IMR-90 (cell line): ENCODE measurements around the gene IMPDH1. TPM values are rescaled to one million over a fixed set of nuclear protein-coding genes. Genes with fewer than 3 reads are reported as not detected.

Experiments used
- ATAC-seq: fragments of 200-7000 bp; cut with Tn5 transposase; 2 replicates; pipeline ENCODE4 v1.9.1; 2020; ENCODE audit warnings: low read depth, mild to moderate bottlenecking, moderate library complexity
- BruUV-seq: library from RNA; stranded (reverse); fragments of 400-500 nt; replicated peaks from 2 replicates; lab custom pipeline; 2021; lab: Mats Ljungman, UMichigan
- CTCF ChIA-PET: fragments of 300-600 bp; formaldehyde crosslinking; extraction: SDS; loops from one replicate; lab custom pipeline; 2021; ENCODE audit warnings: antibody characterized with exemption; lab: Yijun Ruan, JAX
- POLR2A ChIA-PET: fragments of 300-600 bp; sonication (Branson Sonifier 250); formaldehyde crosslinking; loops from one replicate; lab custom pipeline; 2022; ENCODE audit warnings: antibody characterized with exemption; ENCODE audit not compliant: unreplicated experiment; lab: Charles Lee
- DNase-seq: peaks from one replicate; pipeline ENCODE4 v3.0.0; 2013
- H2AFZ ChIP-seq: replicated peaks from 2 replicates; pipeline ENCODE3; 2013; ENCODE audit warnings: low read length, mild to moderate bottlenecking; ENCODE audit not compliant: poor library complexity
- H2AK5ac ChIP-seq: 2 replicates; pipeline ENCODE4 v1.6.1; 2013; ENCODE audit warnings: low read depth, low read length, inconsistent platforms
- H2AK9ac ChIP-seq: replicated peaks from 2 replicates; pipeline ENCODE3; 2013; ENCODE audit warnings: mild to moderate bottlenecking, low read depth, low read length, moderate library complexity; ENCODE audit not compliant: poor library complexity
- H2BK120ac ChIP-seq: 2 replicates; pipeline ENCODE4 v1.6.1; 2013; ENCODE audit warnings: low read depth, low read length, inconsistent platforms
- H2BK15ac ChIP-seq: 3 replicates; pipeline ENCODE4 v1.6.1; 2013; ENCODE audit warnings: low read depth, low read length, inconsistent platforms
- H2BK20ac ChIP-seq: 2 replicates; pipeline ENCODE4 v1.6.1; 2013; ENCODE audit warnings: low read depth, mild to moderate bottlenecking, inconsistent platforms, low read length, moderate library complexity
- H2BK5ac ChIP-seq: 2 replicates; pipeline ENCODE4 v1.6.1; 2013; ENCODE audit warnings: mild to moderate bottlenecking, low read depth, low read length, inconsistent platforms; ENCODE audit not compliant: poor library complexity, severe bottlenecking
- H3K14ac ChIP-seq: replicated peaks from 2 replicates; pipeline ENCODE4 v1.6.1; 2013; ENCODE audit warnings: low read depth, low read length, inconsistent platforms
- H3K18ac ChIP-seq: 2 replicates; pipeline ENCODE4 v1.6.1; 2013; ENCODE audit warnings: low read depth, low read length, control low read depth
- H3K23ac ChIP-seq: 2 replicates; pipeline ENCODE4 v1.6.1; 2013; ENCODE audit warnings: low read depth, low read length, inconsistent platforms
- H3K27ac ChIP-seq: 2 replicates; pipeline ENCODE4 v1.5.1; 2013; ENCODE audit warnings: mild to moderate bottlenecking, control low read depth, low read length; ENCODE audit not compliant: insufficient read depth
- H3K27me3 ChIP-seq: 2 replicates; pipeline ENCODE4 v1.6.1; 2013; ENCODE audit warnings: low read length; ENCODE audit not compliant: control insufficient read depth, insufficient read depth
- H3K36me3 ChIP-seq: 2 replicates; pipeline ENCODE4 v1.6.1; 2013; ENCODE audit warnings: low read length, mixed read lengths; ENCODE audit not compliant: control insufficient read depth, insufficient read depth
- H3K4ac ChIP-seq: 2 replicates; pipeline ENCODE4 v1.6.1; 2013; ENCODE audit warnings: low read depth, low read length, inconsistent platforms
- H3K4me1 ChIP-seq: 2 replicates; pipeline ENCODE4 v1.6.1; 2013; ENCODE audit warnings: low read length, mixed read lengths; ENCODE audit not compliant: control insufficient read depth, insufficient read depth
- H3K4me2 ChIP-seq: 2 replicates; pipeline ENCODE4 v1.6.1; 2013; ENCODE audit warnings: low read depth, mild to moderate bottlenecking, control low read depth, low read length, moderate library complexity
- H3K4me3 ChIP-seq: 2 replicates; pipeline ENCODE4 v1.5.1; 2013; ENCODE audit warnings: low read depth, mild to moderate bottlenecking, control low read depth, low read length, moderate library complexity; ENCODE audit not compliant: insufficient read depth
- H3K56ac ChIP-seq: 2 replicates; pipeline ENCODE4 v1.6.1; 2013; ENCODE audit warnings: low read length, inconsistent platforms; ENCODE audit not compliant: insufficient read depth; ENCODE audit errors: extremely low read depth
- H3K79me1 ChIP-seq, 2 experiments: 2 replicates each; pipeline ENCODE4 v1.6.1; 2013; ENCODE audit warnings: low read length in 2 of 2, inconsistent platforms in 1 of 2, low read depth in 1 of 2
- H3K9ac ChIP-seq: 2 replicates; pipeline ENCODE4 v1.6.1; 2013; ENCODE audit warnings: low read depth, low read length, control low read depth
- H3K9me1 ChIP-seq: 2 replicates; pipeline ENCODE4 v1.6.1; 2013; ENCODE audit warnings: low read length, inconsistent platforms; ENCODE audit not compliant: insufficient read depth
- H3K9me3 ChIP-seq: 2 replicates; pipeline ENCODE4 v1.6.1; 2013; ENCODE audit warnings: low read length; ENCODE audit not compliant: control insufficient read depth, insufficient read depth
- H4K20me1 ChIP-seq: 2 replicates; pipeline ENCODE4 v1.6.1; 2013; ENCODE audit warnings: low read length, inconsistent platforms; ENCODE audit not compliant: insufficient read depth
- H4K5ac ChIP-seq: 2 replicates; pipeline ENCODE4 v1.6.1; 2013; ENCODE audit warnings: mild to moderate bottlenecking, low read depth, low read length, control low read depth
- H4K8ac ChIP-seq, 2 experiments: 2 replicates each; pipeline ENCODE4 v1.6.1; 2013; ENCODE audit warnings: low read depth in 2 of 2, low read length in 2 of 2, control low read depth in 1 of 2, inconsistent platforms in 1 of 2
- H4K91ac ChIP-seq: 2 replicates; pipeline ENCODE4 v1.6.1; 2013; ENCODE audit warnings: low read depth, low read length, inconsistent platforms; ENCODE audit not compliant: insufficient read depth
- BHLHE40 ChIP-seq: fragments of 150-350 bp; IDR thresholded peaks from 2 replicates; pipeline ENCODE4 v1.6.1; 2016; ENCODE audit warnings: mild to moderate bottlenecking, low read depth, low read length
- RAD21 ChIP-seq: IDR thresholded peaks from 2 replicates; pipeline ENCODE4 v1.6.1; 2012; ENCODE audit warnings: low read length, improper control_type of control experiment
- SMC3 ChIP-seq: fragments of 150-350 bp; IDR thresholded peaks from 2 replicates; pipeline ENCODE4 v1.6.1; 2016; ENCODE audit warnings: low read depth, mild to moderate bottlenecking, antibody characterized with exemption, low read length, moderate library complexity
- WGBS, 2 experiments: methylation state at CpG; one replicate each; pipeline versions ENCODE4 v1.1.5 to v1.1.7; 2013; ENCODE audit warnings: missing lambda C conversion rate in 2 of 2; ENCODE audit not compliant: insufficient read length in 1 of 2; ENCODE audit errors: extremely low coverage in 2 of 2; 5-methylcytosine and 5-hydroxymethylcytosine counted together
- dilution Hi-C: fragments of 300-500 bp; cut with HindIII; formaldehyde crosslinking; loops from one replicate; pipeline ENCODE4 v1.14.3; 2018; ENCODE audit warnings: low sequenced_read_pairs; ENCODE audit not compliant: unreplicated experiment
- in situ Hi-C: fragments of 300-500 bp; cut with MboI; formaldehyde crosslinking; loops from 3 replicates; pipeline ENCODE4 v1.14.3; 2019; ENCODE audit warnings: low sequenced_read_pairs, inconsistent platforms, mixed read lengths
- intact Hi-C: fragments of 100-400 bp; cut with micrococcal nuclease; formaldehyde crosslinking; loops from 2 replicates; pipeline ENCODE4 v1.10.0; 2022
- polyA plus RNA-seq, 3 experiments: library from polyadenylated mRNA; depleted of rRNA; stranded (reverse); fragments of >200 nt; gene quantifications; 2 replicates each; pipeline ENCODE4 v1.2.3, GENCODE V29; 2012; ENCODE audit warnings: low replicate concordance in 1 of 3
- total RNA-seq: library from RNA; depleted of rRNA; stranded (reverse); fragments of >200 nt; gene quantifications from 2 replicates; pipeline ENCODE4 v1.2.3, GENCODE V29; 2012
- TF ChIP-seq, protein P1 (sequence below): conservative IDR thresholded peaks from 2 replicates; pipeline ENCODE4 v1.5.1; 2012; ENCODE audit warnings: mild to moderate bottlenecking, low read depth, low read length, improper control_type of control experiment
- TF ChIP-seq, protein P2 (sequence below): fragments of 150-350 bp; IDR thresholded peaks from 2 replicates; pipeline ENCODE4 v1.6.1; 2016; ENCODE audit warnings: low read depth, mild to moderate bottlenecking, low read length, moderate library complexity, borderline replicate concordance

The IMPDH1 gene
- total and polyA plus RNA-seq, 2 of the 4 experiments (the other 2 are of a cell fraction): 49.5 to 69.3 TPM

DNA sequence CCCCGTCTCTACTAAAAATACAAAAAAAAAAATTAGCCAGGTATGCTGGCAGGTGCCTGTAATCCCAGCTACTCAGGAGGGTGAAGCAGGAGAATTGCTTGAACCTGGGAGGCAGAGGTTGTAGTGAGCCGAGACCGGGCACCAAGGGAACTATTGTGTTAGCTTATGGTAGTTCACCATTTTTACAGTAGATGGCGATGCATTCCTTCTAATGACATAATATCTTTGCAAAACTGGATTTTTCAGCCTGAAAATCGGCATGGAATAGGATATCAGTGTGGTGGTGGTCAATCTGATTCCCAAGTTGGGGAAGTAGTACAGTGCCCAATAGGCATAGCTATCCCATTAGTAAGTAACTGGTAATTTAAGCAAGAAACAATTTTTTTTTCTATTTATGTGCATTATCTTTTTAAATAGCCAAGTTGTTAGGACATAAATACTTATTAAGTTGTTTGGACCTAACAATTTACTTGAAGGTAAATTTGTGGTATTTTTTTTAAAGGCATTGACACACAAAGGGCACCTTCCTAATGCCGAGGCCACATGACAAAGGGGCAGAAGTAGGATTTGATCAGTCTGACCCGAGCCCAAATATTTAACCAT is 17.6 kb upstream of the IMPDH1 start:
- dilution Hi-C loops: no loop called here

More for the DNA sequence above, 17.6 kb upstream of the IMPDH1 start:
- Histone ChIP-seq H3K4me3 (no peak overlapping the region), H2AK5ac (no peak overlapping the region), H3K9ac (no peak overlapping the region), H4K8ac (no peak overlapping the region), H4K91ac (no peak overlapping the region), H3K9me1 (no peaks in the 10 kb centered on the region), H2BK120ac (no peak overlapping the region), H3K23ac (no peak overlapping the region), H3K18ac (no peak overlapping the region), H3K4me2 (no peak overlapping the region), H3K4ac (no peak overlapping the region), H2BK20ac (no peak overlapping the region), H4K5ac (no peak overlapping the region), H3K27me3 (peaks cover 14% of the 10 kb centered on the region), H2AK9ac (no peak overlapping the region), H2BK15ac (no peak overlapping the region), H3K4me1 (no peaks in the 10 kb centered on the region), H2BK5ac (no peak overlapping the region), H3K9me3 (no peaks in the 10 kb centered on the region), H3K79me1 (no peaks in the 10 kb centered on the region), H3K14ac (no peak overlapping the region), H3K36me3 (no peaks in the 10 kb centered on the region), H3K56ac (no peak overlapping the region), H3K27ac (no peak overlapping the region), H2AFZ (no peak overlapping the region), H4K20me1 (no peaks in the 10 kb centered on the region)
- TF ChIP-seq RAD21 (peak; percentile 83), BHLHE40 (no peak), SMC3 (peak; percentile 79)
- TF ChIP-seq, protein P1, sequence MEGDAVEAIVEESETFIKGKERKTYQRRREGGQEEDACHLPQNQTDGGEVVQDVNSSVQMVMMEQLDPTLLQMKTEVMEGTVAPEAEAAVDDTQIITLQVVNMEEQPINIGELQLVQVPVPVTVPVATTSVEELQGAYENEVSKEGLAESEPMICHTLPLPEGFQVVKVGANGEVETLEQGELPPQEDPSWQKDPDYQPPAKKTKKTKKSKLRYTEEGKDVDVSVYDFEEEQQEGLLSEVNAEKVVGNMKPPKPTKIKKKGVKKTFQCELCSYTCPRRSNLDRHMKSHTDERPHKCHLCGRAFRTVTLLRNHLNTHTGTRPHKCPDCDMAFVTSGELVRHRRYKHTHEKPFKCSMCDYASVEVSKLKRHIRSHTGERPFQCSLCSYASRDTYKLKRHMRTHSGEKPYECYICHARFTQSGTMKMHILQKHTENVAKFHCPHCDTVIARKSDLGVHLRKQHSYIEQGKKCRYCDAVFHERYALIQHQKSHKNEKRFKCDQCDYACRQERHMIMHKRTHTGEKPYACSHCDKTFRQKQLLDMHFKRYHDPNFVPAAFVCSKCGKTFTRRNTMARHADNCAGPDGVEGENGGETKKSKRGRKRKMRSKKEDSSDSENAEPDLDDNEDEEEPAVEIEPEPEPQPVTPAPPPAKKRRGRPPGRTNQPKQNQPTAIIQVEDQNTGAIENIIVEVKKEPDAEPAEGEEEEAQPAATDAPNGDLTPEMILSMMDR: peak; percentile 74
- TF ChIP-seq, protein P2, sequence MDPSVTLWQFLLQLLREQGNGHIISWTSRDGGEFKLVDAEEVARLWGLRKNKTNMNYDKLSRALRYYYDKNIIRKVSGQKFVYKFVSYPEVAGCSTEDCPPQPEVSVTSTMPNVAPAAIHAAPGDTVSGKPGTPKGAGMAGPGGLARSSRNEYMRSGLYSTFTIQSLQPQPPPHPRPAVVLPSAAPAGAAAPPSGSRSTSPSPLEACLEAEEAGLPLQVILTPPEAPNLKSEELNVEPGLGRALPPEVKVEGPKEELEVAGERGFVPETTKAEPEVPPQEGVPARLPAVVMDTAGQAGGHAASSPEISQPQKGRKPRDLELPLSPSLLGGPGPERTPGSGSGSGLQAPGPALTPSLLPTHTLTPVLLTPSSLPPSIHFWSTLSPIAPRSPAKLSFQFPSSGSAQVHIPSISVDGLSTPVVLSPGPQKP: no peak
- intact Hi-C loops: loop anchor here (1.0 to 5.0 kb wide), 2 partner anchors 32 to 455 kb away; no protein-coding TSS in a partner anchor
- peak; percentile 58 for DNase-seq
- CTCF ChIA-PET: interaction anchor here (0.6 to 5.1 kb wide), 13 partner anchors 9 to 56 kb away, joined by 3 to 71 read pairs (median 4); no protein-coding TSS in a partner anchor
- POLR2A ChIA-PET: interaction anchor here (1.6 kb wide), 1 partner anchor 28 kb away, joined by 3 read pairs; the partner anchor contains the start of gene HILPDA
- 0% methylated on average over 2 of the region's 7 CpGs; no CpG with 5 or more reads in 1 of the 2 experiments for WGBS, 2 experiments
- in situ Hi-C loops: loop anchor here (5.0 kb wide), 1 partner anchor 35 kb away; no protein-coding TSS in a partner anchor
- ATAC-seq: peak; percentile 85
- no TSS peak for BruUV-seq
